Omental fat pad (tissue), 4 donors: ENCODE measurements around the gene BRSK1. TPM values are rescaled to one million over a fixed set of nuclear protein-coding genes. Genes with fewer than 3 reads are reported as not detected.

Experiments
- ATAC-seq: fragments of 150-250 bp; one replicate; pipeline ENCODE4 v1.9.1; 2016; ENCODE audit warnings: mild to moderate bottlenecking, moderate library complexity; ENCODE audit not compliant: low FRiP score
- DNase-seq: peaks from one replicate; pipeline ENCODE4 v3.0.0-alpha.2; 2019; ENCODE audit warnings: low spot score
- small RNA-seq: library from RNA; depleted of rRNA; stranded (forward); fragments of <200 nt; gene quantifications from one replicate; pipeline ENCODE3, GENCODE V24; 2016
- total RNA-seq, 4 donors: library from RNA; depleted of rRNA; stranded (reverse); fragments of >200 nt; gene quantifications; one replicate each; pipeline ENCODE4 v1.1.0, GENCODE V29; 2016
- TF ChIP-seq, protein P1 (sequence below), 3 donors: fragments of 450-650 bp; IDR thresholded peaks; one replicate each; pipeline ENCODE4 v1.5.1; 2016 to 2017; ENCODE audit warnings: antibody characterized with exemption in 3 of 3, mild to moderate bottlenecking in 3 of 3, moderate library complexity in 2 of 3

Gene BRSK1
- total RNA-seq, 4 donors from 2014 or later, result 0.19 to 2.1 TPM; not detected in 2

DNA sequence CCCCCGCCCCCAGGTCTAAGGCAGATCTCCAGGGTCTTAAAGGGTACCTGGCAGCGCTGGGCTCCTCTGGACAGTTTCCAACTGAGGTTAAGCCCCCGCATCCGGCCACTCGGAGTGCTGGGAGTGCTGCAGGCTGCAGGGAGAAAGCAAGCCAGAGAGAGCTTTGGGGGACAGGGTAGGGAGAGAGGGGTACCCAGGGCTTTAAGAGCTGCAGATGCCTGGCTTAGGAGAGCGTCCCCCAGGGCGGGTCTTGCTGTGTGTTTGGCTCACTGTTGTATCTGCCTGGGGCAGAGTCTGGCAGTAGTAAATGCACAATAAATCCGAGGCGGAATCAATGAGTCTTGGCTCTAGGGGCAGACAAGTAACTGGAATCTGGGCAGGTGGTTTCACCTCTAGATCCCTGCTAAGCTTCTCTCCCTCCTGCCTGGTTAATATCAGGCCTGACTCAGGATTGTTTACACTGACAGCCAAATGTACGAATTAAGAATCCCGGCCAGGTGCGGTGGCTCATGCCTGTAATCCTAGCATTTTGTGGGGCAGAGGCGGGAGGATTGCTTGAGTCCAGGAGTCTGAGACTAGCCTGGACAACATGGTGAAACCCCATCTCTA lies 71.5 kb downstream of the BRSK1 start:
- DNase-seq, result no peak
- peak; percentile 33 for ATAC-seq

DNA sequence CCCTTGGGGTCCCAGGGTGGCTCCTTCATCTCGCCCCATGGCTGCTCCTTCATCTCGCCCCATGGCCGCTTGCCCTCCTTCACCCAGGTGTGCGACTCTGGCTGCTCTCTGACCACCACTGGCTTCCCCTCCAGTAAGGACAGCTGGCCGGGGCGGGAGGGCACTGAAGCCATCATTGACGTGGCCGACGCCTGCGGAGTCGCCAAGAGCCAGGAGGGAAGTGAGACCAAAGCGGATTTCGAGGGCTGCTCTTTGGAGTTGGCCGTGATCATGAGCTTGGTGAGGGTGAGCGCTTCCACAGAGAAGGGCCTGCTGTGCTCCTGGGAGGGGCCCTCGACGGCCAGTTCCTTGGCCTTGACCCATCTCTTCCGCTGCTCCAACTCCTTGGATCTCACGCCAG lies 74.7 kb downstream of the BRSK1 start:
- DNase-seq (no peak), ATAC-seq (no peak)
- TF ChIP-seq, protein P1, sequence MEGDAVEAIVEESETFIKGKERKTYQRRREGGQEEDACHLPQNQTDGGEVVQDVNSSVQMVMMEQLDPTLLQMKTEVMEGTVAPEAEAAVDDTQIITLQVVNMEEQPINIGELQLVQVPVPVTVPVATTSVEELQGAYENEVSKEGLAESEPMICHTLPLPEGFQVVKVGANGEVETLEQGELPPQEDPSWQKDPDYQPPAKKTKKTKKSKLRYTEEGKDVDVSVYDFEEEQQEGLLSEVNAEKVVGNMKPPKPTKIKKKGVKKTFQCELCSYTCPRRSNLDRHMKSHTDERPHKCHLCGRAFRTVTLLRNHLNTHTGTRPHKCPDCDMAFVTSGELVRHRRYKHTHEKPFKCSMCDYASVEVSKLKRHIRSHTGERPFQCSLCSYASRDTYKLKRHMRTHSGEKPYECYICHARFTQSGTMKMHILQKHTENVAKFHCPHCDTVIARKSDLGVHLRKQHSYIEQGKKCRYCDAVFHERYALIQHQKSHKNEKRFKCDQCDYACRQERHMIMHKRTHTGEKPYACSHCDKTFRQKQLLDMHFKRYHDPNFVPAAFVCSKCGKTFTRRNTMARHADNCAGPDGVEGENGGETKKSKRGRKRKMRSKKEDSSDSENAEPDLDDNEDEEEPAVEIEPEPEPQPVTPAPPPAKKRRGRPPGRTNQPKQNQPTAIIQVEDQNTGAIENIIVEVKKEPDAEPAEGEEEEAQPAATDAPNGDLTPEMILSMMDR (IDR thresholded peaks at IDR 0.05), result no peak

More for the DNA sequence above, 71.5 kb downstream of the BRSK1 start:
- TF ChIP-seq, protein P1 (IDR thresholded peaks at IDR 0.05), result no peak

DNA sequence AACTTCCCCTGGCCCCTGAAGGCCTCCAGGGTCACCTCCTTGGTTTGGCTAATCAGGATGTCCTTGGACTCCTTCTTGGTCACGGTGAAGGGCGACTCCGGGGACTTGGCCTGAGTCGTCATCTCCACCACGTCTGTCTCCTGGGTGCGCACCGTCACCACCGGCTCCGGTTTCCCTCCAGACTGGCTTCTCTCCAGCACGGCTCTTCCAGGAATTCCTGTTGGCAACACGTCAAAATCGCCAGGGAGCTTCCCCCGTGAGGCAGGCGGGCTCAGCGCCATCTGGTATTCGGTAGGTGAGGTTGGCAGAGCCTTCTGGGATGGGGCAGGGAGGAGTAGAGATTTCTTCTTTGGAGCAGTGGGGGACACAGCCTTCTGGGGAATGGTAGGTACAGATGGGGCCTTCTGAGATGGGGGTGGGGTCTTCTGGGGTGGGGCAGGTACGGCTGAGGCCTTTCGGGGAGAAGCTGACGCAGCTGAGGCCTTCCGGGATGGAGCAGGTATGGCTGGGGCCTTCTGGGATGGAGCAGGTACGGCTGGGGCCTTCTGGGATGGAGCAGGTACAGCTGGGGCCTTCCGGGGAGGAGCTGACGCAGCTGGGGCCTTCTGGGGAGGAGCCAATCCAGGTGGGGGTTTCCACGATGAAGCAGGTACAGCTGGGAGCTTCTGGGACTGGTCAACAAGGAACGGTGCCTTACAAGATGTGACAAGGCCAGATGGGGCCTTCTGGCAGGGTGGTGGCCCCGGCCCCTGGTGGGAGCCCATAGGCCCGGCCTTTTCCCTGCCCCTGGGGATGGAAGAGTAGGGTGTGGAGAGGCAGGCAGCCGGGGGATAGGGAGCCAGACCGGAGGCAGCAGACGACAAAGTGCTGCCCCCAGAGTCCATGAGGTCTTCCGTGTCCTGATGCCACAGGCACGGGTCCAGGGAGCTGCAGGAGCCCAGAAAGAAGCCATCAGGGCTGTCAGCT lies 75.4 kb downstream of the BRSK1 start:
- TF ChIP-seq, protein P1 (IDR thresholded peaks at IDR 0.05), result no peak
- peak; percentile 28 for ATAC-seq
- no peak for DNase-seq

DNA sequence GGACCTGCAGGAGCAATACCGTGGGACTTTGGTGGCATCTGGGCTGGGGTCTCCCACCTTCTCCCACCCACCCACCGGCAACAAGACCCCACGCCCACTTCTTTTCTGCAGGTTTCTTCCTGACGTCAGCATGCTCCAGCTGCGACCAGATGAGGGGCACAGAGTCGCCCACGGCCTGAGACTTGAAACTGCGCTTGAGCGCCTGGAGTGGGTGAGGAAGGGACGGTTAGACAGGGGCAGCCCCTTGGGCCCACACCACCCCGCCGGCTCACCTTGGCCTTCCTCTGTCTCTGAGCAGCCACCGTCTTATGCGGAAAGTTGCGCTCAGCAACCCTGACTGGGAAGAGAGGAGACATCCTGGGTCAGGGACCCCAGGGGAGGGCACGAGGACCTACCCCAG lies 77.1 kb downstream of the BRSK1 start:
- DNase-seq (no peak), ATAC-seq (no peak)
- TF ChIP-seq, protein P1 (IDR thresholded peaks at IDR 0.05), result no peak

Small RNAs within 50 kb of the gene (small RNA-seq; reads per million reads assigned to genes)
- gene MIR6802 (not detected), gene MIR6803 (not detected)

Other genes starting within 250 kb of the BRSK1 start
- gene GP6, start 245.7 kb upstream of the BRSK1 start, total RNA-seq, result under 1 TPM in 1 of 4 donors, not detected in 3; 0.56 TPM
- 10 to 100 TPM in 2 of 4 donors, 1 to 10 TPM in 2; 8.2 to 14.1 (median 10.8) TPM for gene RDH13, start 220.8 kb upstream of the BRSK1 start, total RNA-seq
- gene EPS8L1, start 208.1 kb upstream of the BRSK1 start, total RNA-seq, result 10 to 100 TPM in 2 of 4 donors, 1 to 10 TPM in 1, under 1 TPM in 1; 0.95 to 41.7 (median 15.5) TPM
- gene PPP1R12C, start 166.4 kb upstream of the BRSK1 start, total RNA-seq, result 100 to 1,000 TPM in 2 of 4 donors, 10 to 100 TPM in 2; 59.9 to 127 (median 107) TPM
- gene TNNT1, start 134.8 kb upstream of the BRSK1 start, total RNA-seq, result 1 to 10 TPM in 3 of 4 donors, not detected in 1; 1.9 to 7.2 (median 4.3) TPM
- gene TNNI3, start 126.3 kb upstream of the BRSK1 start, total RNA-seq, result not detected
- gene DNAAF3, start 117.4 kb upstream of the BRSK1 start, total RNA-seq, result under 1 TPM in 2 of 4 donors, not detected in 2; 0.65 to 0.69 TPM
- gene SYT5, start 103.7 kb upstream of the BRSK1 start, total RNA-seq, result under 1 TPM in 1 of 4 donors, not detected in 3; 0.28 TPM
- 1 to 10 TPM; 1.4 to 9.8 (median 5.5) TPM for gene PTPRH, start 74.5 kb upstream of the BRSK1 start, total RNA-seq
- gene TMEM86B, start 55.2 kb upstream of the BRSK1 start, total RNA-seq, result 1 to 10 TPM in 3 of 4 donors, under 1 TPM in 1; 0.65 to 3.5 (median 2.5) TPM
- gene PPP6R1, start 25.0 kb upstream of the BRSK1 start, total RNA-seq, result 10 to 100 TPM; 27.8 to 43.6 (median 35.5) TPM
- gene HSPBP1, start 3.9 kb upstream of the BRSK1 start, total RNA-seq, result 10 to 100 TPM; 19.5 to 25.9 (median 21.2) TPM
- 10 to 100 TPM in 2 of 4 donors, 1 to 10 TPM in 2; 5.6 to 26.7 (median 16.6) TPM for gene TMEM150B, start 41.3 kb downstream of the BRSK1 start, total RNA-seq
- 10 to 100 TPM in 1 of 4 donors, 1 to 10 TPM in 3; 5.3 to 22.9 (median 6.8) TPM for gene KMT5C, start 55.9 kb downstream of the BRSK1 start, total RNA-seq
- under 1 TPM in 1 of 4 donors, not detected in 3; 0.56 TPM for gene COX6B2, start 70.7 kb downstream of the BRSK1 start, total RNA-seq
- under 1 TPM in 1 of 4 donors, not detected in 3; 0.09 TPM for gene GARIN5B, start 79.3 kb downstream of the BRSK1 start, total RNA-seq
- gene IL11, start 86.5 kb downstream of the BRSK1 start, total RNA-seq, result 1 to 10 TPM in 1 of 4 donors, under 1 TPM in 1, not detected in 2; 0.28 to 1.2 TPM
- gene TMEM190, start 92.8 kb downstream of the BRSK1 start, total RNA-seq, result not detected
- 1 to 10 TPM in 3 of 4 donors, not detected in 1; 1.5 to 1.7 (median 1.6) TPM for gene TMEM238, start 100.3 kb downstream of the BRSK1 start, total RNA-seq
- gene RPL28, start 101.9 kb downstream of the BRSK1 start, total RNA-seq, result 100 to 1,000 TPM; 490 to 747 (median 555) TPM
- gene UBE2S, start 123.8 kb downstream of the BRSK1 start, total RNA-seq, result 10 to 100 TPM in 2 of 4 donors, 1 to 10 TPM in 2; 7.4 to 25.6 (median 13.0) TPM
- gene SHISA7, start 159.3 kb downstream of the BRSK1 start, total RNA-seq, result not detected
- 10 to 100 TPM; 52.5 to 96.8 (median 62.5) TPM for gene ISOC2, start 177.6 kb downstream of the BRSK1 start, total RNA-seq
- not detected for gene C19orf85, start 180.8 kb downstream of the BRSK1 start, total RNA-seq
- gene ZNF628, start 192.6 kb downstream of the BRSK1 start, total RNA-seq, result 1 to 10 TPM; 1.7 to 6.4 (median 2.6) TPM
- gene NAT14, start 201.2 kb downstream of the BRSK1 start, total RNA-seq, result 1 to 10 TPM; 2.3 to 4.6 (median 2.6) TPM
- 1 to 10 TPM; 1.6 to 6.1 (median 3.5) TPM for gene SSC5D, start 204.4 kb downstream of the BRSK1 start, total RNA-seq